SK-N-SH (cell line): ENCODE data around the gene EXOC6.

Experiments
- CTCF ChIP-seq: fragments of 200-600 bp; sonication (generic); IDR thresholded peaks from 2 replicates; pipeline ENCODE4 v1.6.1; 2017; ENCODE audit warnings: antibody characterized with exemption, mild to moderate bottlenecking, moderate library complexity
- EP300 ChIP-seq, 2 experiments: IDR thresholded peaks; 2 replicates each; pipeline versions ENCODE4 v1.4.0 to v1.6.1; 2012; ENCODE audit warnings: borderline replicate concordance in 1 of 2, low read depth in 1 of 2, low read length in 1 of 2
- NRF1 ChIP-seq: IDR thresholded peaks from 2 replicates; pipeline ENCODE4 v1.6.1; 2012; ENCODE audit warnings: low read depth, mild to moderate bottlenecking, low read length
- POLR2AphosphoS5 ChIP-seq: IDR thresholded peaks from 2 replicates; pipeline ENCODE4 v1.6.1; 2012; ENCODE audit warnings: low read depth, low read length
- RAD21 ChIP-seq: IDR thresholded peaks from 2 replicates; pipeline ENCODE4 v1.6.1; 2012; ENCODE audit warnings: mild to moderate bottlenecking, low read length
- REST ChIP-seq: IDR thresholded peaks from 2 replicates; pipeline ENCODE4 v1.6.1; 2012; ENCODE audit warnings: mild to moderate bottlenecking, low read depth, low read length, moderate library complexity
- RXRA ChIP-seq: IDR thresholded peaks from 2 replicates; pipeline ENCODE4 v1.4.0; 2012; ENCODE audit warnings: low read depth, mild to moderate bottlenecking, borderline replicate concordance
- TAF1 ChIP-seq: IDR thresholded peaks from 2 replicates; pipeline ENCODE4 v1.6.1; 2012; ENCODE audit warnings: low read depth, mild to moderate bottlenecking, low read length, moderate library complexity, borderline replicate concordance
- TEAD4 ChIP-seq: IDR thresholded peaks from 2 replicates; pipeline ENCODE4 v1.4.0; 2012; ENCODE audit warnings: mild to moderate bottlenecking, borderline replicate concordance; ENCODE audit not compliant: insufficient read depth
- USF2 ChIP-seq: fragments of 150-350 bp; IDR thresholded peaks from 2 replicates; pipeline ENCODE4 v1.6.1; 2017; ENCODE audit warnings: antibody characterized with exemption, low read length, low read depth, borderline replicate concordance
- YY1 ChIP-seq: IDR thresholded peaks from 2 replicates; pipeline ENCODE4 v1.4.0; 2012; ENCODE audit warnings: low read depth, mild to moderate bottlenecking

- TF ChIP-seq USF2 (no peak), REST (no peak), RAD21 (no peak), CTCF (no peak), RXRA (no peak), TAF1 (no peak), POLR2AphosphoS5 (no peak), TEAD4 (no peak), EP300 (IDR thresholded peaks at IDR 0.05; ENCODE audit: borderline replicate concordance in 1 of 2, low read depth in 1 of 2, low read length in 1 of 2) (no peak), NRF1 (no peak), YY1 (no peak)
Observed at GRCh38 chr10:92999191-92999590, 150.9 kb downstream of the EXOC6 start.
